Heart right ventricle (tissue), 16 donors: ENCODE results near the gene SETBP1. TPM values are rescaled to one million over a fixed set of nuclear protein-coding genes. Genes with fewer than 3 reads are reported as not detected.

Experiments
- ATAC-seq, 8 donors: fragments of 200-7000 bp; cut with Tn5 transposase; one replicate each; pipeline ENCODE4 v1.9.1; 2020; ENCODE audit warnings: mild to moderate bottlenecking in 8 of 8, moderate library complexity in 8 of 8, moderate number of reproducible peaks in 1 of 8
- DNase-seq, 2 donors: peaks; one replicate each; pipeline ENCODE4 v3.0.0-alpha.2; 2020
- H3K27ac ChIP-seq, 10 donors: fragments of 200-600 bp; sonication (generic) in 2 of 10; one replicate each; pipeline versions ENCODE4 v1.5.0 to v1.8.0; 2020 to 2022; ENCODE audit warnings: mild to moderate bottlenecking in 3 of 10
- H3K27me3 ChIP-seq, 7 donors: fragments of 200-600 bp; one replicate each; pipeline ENCODE4 v1.8.0; 2021 to 2022; ENCODE audit warnings: mild to moderate bottlenecking in 2 of 7
- H3K36me3 ChIP-seq, 9 donors: fragments of 200-600 bp; sonication (generic) in 1 of 9; one replicate each; pipeline versions ENCODE4 v1.5.0 to v1.8.0; 2020 to 2022; ENCODE audit warnings: mild to moderate bottlenecking in 2 of 9
- H3K4me1 ChIP-seq, 9 donors: fragments of 200-600 bp; sonication (generic) in 1 of 9; one replicate each; pipeline versions ENCODE4 v1.5.0 to v1.8.0; 2020 to 2022; ENCODE audit warnings: mild to moderate bottlenecking in 4 of 9
- H3K4me3 ChIP-seq, 10 donors: fragments of 200-600 bp; sonication (generic) in 2 of 10; one replicate each; pipeline versions ENCODE4 v1.5.0 to v1.8.0; 2020 to 2022; ENCODE audit warnings: mild to moderate bottlenecking in 7 of 10, moderate library complexity in 2 of 10
- H3K9me3 ChIP-seq, 11 donors: fragments of 200-600 bp in 10 of 11; sonication (generic) in 2 of 11; one replicate each; pipeline versions ENCODE4 v1.5.0 to v1.8.0; 2013 to 2022; ENCODE audit warnings: mild to moderate bottlenecking in 2 of 11, control low read depth in 1 of 11, moderate library complexity in 1 of 11
- WGBS, 2 donors: extraction: QIAGEN DNeasy Blood & Tissue Kit; methylation state at CpG; one replicate each; pipeline ENCODE4 v1.1.7; 2013; ENCODE audit warnings: inconsistent platforms in 1 of 2; 5-methylcytosine and 5-hydroxymethylcytosine counted together
- intact Hi-C, 10 donors: fragments of 100-400 bp; cut with DNase I; formaldehyde crosslinking; loops; one replicate each; pipeline versions ENCODE4 v1.11.1 to v1.14.2; 2022
- polyA plus RNA-seq, 2 donors: library from polyadenylated mRNA; stranded (reverse); fragments of 200-250 nt; gene quantifications; one replicate each; pipeline ENCODE4 v1.2.3, GENCODE V29; 2013
- total RNA-seq, 10 donors: library from RNA; stranded (reverse); fragmentation: NEBNext Ultra II Directional in 3 of 10; extraction: Animal tissue kit (Norgen Biotek cat#: 25700) in 3 of 10; gene quantifications; one replicate each; pipeline versions ENCODE4 v1.2.1 to v1.2.4, GENCODE V29; 2021 to 2023
- TF ChIP-seq, protein P1 (sequence below), 9 donors: fragments of 200-600 bp; sonication (generic) in 2 of 9; IDR thresholded peaks; one replicate each; pipeline versions ENCODE4 v1.5.0 to v1.8.0; 2021 to 2022; ENCODE audit warnings: antibody characterized with exemption in 9 of 9, mild to moderate bottlenecking in 5 of 9, moderate library complexity in 1 of 9
- donor health status: Arrhythmogenic right ventricular cardiomyopathy.
- donor health status: ischemic (EF 13 %, LVEDD 7.1; RV severe dilation, severe dysfunction).
- donor health status: healthy with polysubstance abuse.
- donor health status: DM: no; HTN: yes; CAD: no.
- donor health status: DM: no; HTN: no; CAD: no.
- donor health status: ischemic (EF 25% LVEDD 6.9; RV normal size, moderate dysfunction).
- donor health status: ischemic (EF 25% LVEDD 5.7; RV mildly dilated, moderate dysfunction).
- donor health status: healthy.
- donor health status: DM: yes; HTN: yes; CAD: no.
- donor health status: Ischemic cardiomyopathy.
- donor health status: ischemic (EF 35%, LVEDD 5.7; RV mildly dilated, moderate dysfunction).
- donor health status: nonischemic (EF 11% LVEDD 7.7; RV severe dilation, severe dysfunction).
- donor health status: DM: yes; HTN: yes; CAD: no.
- donor health status: PGD.
- donor health status: ischemic (EF 29% LVEDD 5.4; RV normal size, mild dysfunction).
- donor health status: nonischemic (EF 23%, LVEDD 6.1; RV moderate dilation, normal function).

The SETBP1 gene
- total and polyA plus RNA-seq, 12 donors, result 0.71 to 12.2 (median 6.1) TPM

- H3K36me3 ChIP-seq, result no peaks in the 10 kb centered on the region
- WGBS, 2 donors, result 94% methylated on average over 13 of the region's 13 CpGs
- peaks cover 0 to 5% (median 0%) of the 10 kb centered on the region in 11 donors for H3K9me3 ChIP-seq
- DNase-seq (no peak), ATAC-seq (no peak)
- H3K27ac ChIP-seq, result peak overlapping the region in 1 of 10 donors; percentile 29
- H3K4me3 ChIP-seq, result no peak overlapping the region
- H3K27me3 ChIP-seq, result no peaks in the 10 kb centered on the region
- TF ChIP-seq, protein P1, sequence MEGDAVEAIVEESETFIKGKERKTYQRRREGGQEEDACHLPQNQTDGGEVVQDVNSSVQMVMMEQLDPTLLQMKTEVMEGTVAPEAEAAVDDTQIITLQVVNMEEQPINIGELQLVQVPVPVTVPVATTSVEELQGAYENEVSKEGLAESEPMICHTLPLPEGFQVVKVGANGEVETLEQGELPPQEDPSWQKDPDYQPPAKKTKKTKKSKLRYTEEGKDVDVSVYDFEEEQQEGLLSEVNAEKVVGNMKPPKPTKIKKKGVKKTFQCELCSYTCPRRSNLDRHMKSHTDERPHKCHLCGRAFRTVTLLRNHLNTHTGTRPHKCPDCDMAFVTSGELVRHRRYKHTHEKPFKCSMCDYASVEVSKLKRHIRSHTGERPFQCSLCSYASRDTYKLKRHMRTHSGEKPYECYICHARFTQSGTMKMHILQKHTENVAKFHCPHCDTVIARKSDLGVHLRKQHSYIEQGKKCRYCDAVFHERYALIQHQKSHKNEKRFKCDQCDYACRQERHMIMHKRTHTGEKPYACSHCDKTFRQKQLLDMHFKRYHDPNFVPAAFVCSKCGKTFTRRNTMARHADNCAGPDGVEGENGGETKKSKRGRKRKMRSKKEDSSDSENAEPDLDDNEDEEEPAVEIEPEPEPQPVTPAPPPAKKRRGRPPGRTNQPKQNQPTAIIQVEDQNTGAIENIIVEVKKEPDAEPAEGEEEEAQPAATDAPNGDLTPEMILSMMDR (IDR thresholded peaks at IDR 0.05), result no peak
- intact Hi-C loops, result loop anchor here in 1 of 10 donors (10.0 kb wide), 1 partner anchor 57 kb away; no protein-coding TSS in a partner anchor
- peaks cover 0 to 54% (median 20%) of the 10 kb centered on the region in 9 donors for H3K4me1 ChIP-seq
These were observed 171.4 kb downstream of the SETBP1 start for GRCh38 chr18:44851856-44852621.

DNA sequence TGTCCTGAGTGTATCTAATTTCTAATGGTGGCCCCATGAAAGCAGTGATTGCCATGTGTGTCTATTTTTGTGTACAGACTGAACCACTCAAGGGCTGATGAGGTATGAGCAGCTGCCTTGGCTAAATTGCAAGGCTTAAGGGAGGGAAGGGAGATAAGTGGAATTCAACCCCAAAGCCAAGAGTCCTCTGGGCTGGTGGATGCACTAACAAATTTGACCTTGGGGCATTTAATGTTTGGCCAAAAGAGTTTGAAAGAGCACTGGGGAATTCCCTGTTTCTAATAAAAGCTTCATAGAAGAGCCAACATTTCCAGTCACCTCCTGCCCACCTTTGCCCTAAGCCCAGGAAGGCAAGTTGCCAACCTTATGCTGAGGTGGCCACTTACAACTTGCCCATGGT lies 172.1 kb downstream of the SETBP1 start:
- DNase-seq (peak in 1 of 2 donors; percentile 45), ATAC-seq (peak; percentile 79 to 90 (median 87))
- no peaks in the 10 kb centered on the region for H3K36me3 ChIP-seq
- H3K4me3 ChIP-seq, result no peak overlapping the region
- peaks cover 0 to 5% (median 0%) of the 10 kb centered on the region in 11 donors for H3K9me3 ChIP-seq
- no peaks in the 10 kb centered on the region for H3K27me3 ChIP-seq
- peak overlapping the region in 2 of 10 donors; percentile 29 to 46 for H3K27ac ChIP-seq
- TF ChIP-seq, protein P1 (IDR thresholded peaks at IDR 0.05), result no peak
- intact Hi-C loops, result loop anchor here in 1 of 10 donors (10.0 kb wide), 1 partner anchor 58 kb away; no protein-coding TSS in a partner anchor
- H3K4me1 ChIP-seq, result peaks cover 0 to 60% (median 27%) of the 10 kb centered on the region in 9 donors

GRCh38 chr18:44853430-44853829 lies 172.7 kb downstream of the SETBP1 start:
- 81 to 83% methylated on average over 2 of the region's 2 CpGs for WGBS, 2 donors
- TF ChIP-seq, protein P1 (IDR thresholded peaks at IDR 0.05), result no peak
- no peak overlapping the region for H3K27ac ChIP-seq

DNA sequence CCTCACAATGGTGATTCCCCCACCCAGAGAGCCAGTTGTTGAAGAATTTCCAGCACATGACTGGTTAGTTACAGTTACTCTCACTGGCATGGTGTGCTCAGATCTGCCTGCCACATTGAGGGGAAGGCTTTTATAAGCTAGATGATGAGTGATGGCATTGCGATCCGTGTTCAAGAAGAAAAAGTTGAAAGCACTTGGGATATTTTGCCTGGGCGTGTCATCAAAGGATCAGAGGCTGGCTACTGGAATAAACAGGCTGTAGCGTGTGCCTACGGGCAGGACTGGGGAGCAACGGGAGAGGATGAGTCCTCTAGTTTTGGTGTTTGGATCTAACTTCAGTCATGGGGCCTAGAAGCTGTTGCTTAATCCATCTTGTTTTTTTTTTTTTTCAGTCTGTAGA lies 175.0 kb downstream of the SETBP1 start:
- TF ChIP-seq, protein P1 (IDR thresholded peaks at IDR 0.05), result no peak
- peak overlapping the region in 2 of 10 donors; percentile 22 to 47 for H3K27ac ChIP-seq
- DNase-seq, result no peak
- no peaks in the 10 kb centered on the region for H3K36me3 ChIP-seq
- H3K4me3 ChIP-seq, result no peak overlapping the region
- intact Hi-C loops, result loop anchor here in 1 of 10 donors (10.0 kb wide), 1 partner anchor 61 kb away; no protein-coding TSS in a partner anchor
- H3K27me3 ChIP-seq, result peaks cover 0 to 10% (median 0%) of the 10 kb centered on the region in 7 donors
- no peak for ATAC-seq
- H3K9me3 ChIP-seq, result peaks cover 0 to 5% (median 0%) of the 10 kb centered on the region in 11 donors
- 88 to 97% methylated on average over 6 of the region's 6 CpGs for WGBS, 2 donors
- H3K4me1 ChIP-seq, result peaks cover 0 to 64% (median 37%) of the 10 kb centered on the region in 9 donors

More at GRCh38 chr18:44853430-44853829, 172.7 kb downstream of the SETBP1 start:
- intact Hi-C loops, result loop anchor here in 1 of 10 donors (10.0 kb wide), 1 partner anchor 59 kb away; no protein-coding TSS in a partner anchor
- ATAC-seq (no peak), DNase-seq (no peak)
- peaks cover 0 to 5% (median 0%) of the 10 kb centered on the region in 11 donors for H3K9me3 ChIP-seq
- H3K36me3 ChIP-seq, result no peaks in the 10 kb centered on the region
- peaks cover 0 to 63% (median 30%) of the 10 kb centered on the region in 9 donors for H3K4me1 ChIP-seq
- no peaks in the 10 kb centered on the region for H3K27me3 ChIP-seq
- no peak overlapping the region for H3K4me3 ChIP-seq
